Measurements from ENCODE around the gene RABL2A. TPM values are rescaled to one million over a fixed set of nuclear protein-coding genes. Genes with fewer than 3 reads are reported as not detected.

Gene RABL2A
- total RNA-seq, 5 donors from 2014 or later (not counting 1 experiment from before 2014, with no cell fraction given) = 28.5 to 52.0 (median 41.1) TPM

Other genes with a start within 250 kb of the RABL2A start
- gene ZNG1B, start 189.6 kb upstream of the RABL2A start, total RNA-seq = 10 to 100 TPM; 27.6 to 35.3 (median 33.4) TPM
- under 1 TPM in 3 of 5 donors, not detected in 2; 0.36 to 0.38 (median 0.38) TPM for gene FOXD4L1, start 128.6 kb upstream of the RABL2A start, total RNA-seq
- gene SLC35F5, start 129.4 kb downstream of the RABL2A start, total RNA-seq = 10 to 100 TPM; 19.5 to 37.0 (median 23.3) TPM